ENCODE data around the gene TPD52L2. TPM values are rescaled to one million over a fixed set of nuclear protein-coding genes. Genes with fewer than 3 reads are reported as not detected.
"Not testable (repeated sequence)": the region's sequence is repeated elsewhere in the genome, so short reads cannot be mapped to it uniquely, and the experiment has no call there.

Gene TPD52L2
- total RNA-seq, 1 experiment from 2014 or later, result 192 TPM

GRCh38 chr20:63877755-63878470, 12.8 kb downstream of the TPD52L2 start:
- no TSS peak for BruUV-seq (replicated peaks)
- no peaks in the 10 kb centered on the region for H3K27me3 Mint-ChIP-seq (ENCODE audit: unreplicated experiment)
- no peak for TF ChIP-seq CTCF (IDR thresholded peaks at IDR 0.05; ENCODE audit: unreplicated experiment)
- CTCF ChIA-PET, result interaction anchor here (1.3 kb wide), 1 partner anchor 14 kb away, joined by 3 read pairs; no protein-coding TSS in a partner anchor
- intact Hi-C loops (cut with micrococcal nuclease; ENCODE audit: unreplicated experiment), result no loop called here
- peaks cover 86% of the 10 kb centered on the region for H3K36me3 Mint-ChIP-seq (ENCODE audit: insufficient read depth, unreplicated experiment)
- no peak overlapping the region for H3K4me3 Mint-ChIP-seq (ENCODE audit: low read depth, unreplicated experiment)
- peaks cover 6% of the 10 kb centered on the region for H3K4me1 Mint-ChIP-seq (ENCODE audit: low read depth, unreplicated experiment)
- no peak overlapping the region for H3K27ac Mint-ChIP-seq (ENCODE audit: unreplicated experiment)
- no peaks in the 10 kb centered on the region for H3K9me3 Mint-ChIP-seq (ENCODE audit: low read depth, unreplicated experiment)
- DNase-seq, result no peak

GRCh38 chr20:63878899-63879663, 14.0 kb downstream of the TPD52L2 start:
- intact Hi-C loops (cut with micrococcal nuclease; ENCODE audit: unreplicated experiment), result no loop called here
- Mint-ChIP-seq H3K27ac (ENCODE audit: unreplicated experiment) (no peak overlapping the region), H3K36me3 (ENCODE audit: insufficient read depth, unreplicated experiment) (peaks cover 86% of the 10 kb centered on the region), H3K4me1 (ENCODE audit: low read depth, unreplicated experiment) (no peaks in the 10 kb centered on the region), H3K4me3 (ENCODE audit: low read depth, unreplicated experiment) (no peak overlapping the region), H3K9me3 (ENCODE audit: low read depth, unreplicated experiment) (no peaks in the 10 kb centered on the region), H3K27me3 (ENCODE audit: unreplicated experiment) (no peaks in the 10 kb centered on the region)
- no TSS peak for BruUV-seq (replicated peaks)
- TF ChIP-seq CTCF (IDR thresholded peaks at IDR 0.05; ENCODE audit: unreplicated experiment), result no peak
- no peak for DNase-seq
- CTCF ChIA-PET, result interaction anchor here (1.3 kb wide), 1 partner anchor 15 kb away, joined by 3 read pairs; no protein-coding TSS in a partner anchor

- DNase-seq; H3K9me3 Mint-ChIP-seq (ENCODE audit: low read depth, unreplicated experiment); BruUV-seq (replicated peaks); CTCF ChIA-PET; H3K27ac Mint-ChIP-seq (ENCODE audit: unreplicated experiment); H3K4me1 Mint-ChIP-seq (ENCODE audit: low read depth, unreplicated experiment); H3K4me3 Mint-ChIP-seq (ENCODE audit: low read depth, unreplicated experiment); intact Hi-C loops (cut with micrococcal nuclease; ENCODE audit: unreplicated experiment); H3K27me3 Mint-ChIP-seq (ENCODE audit: unreplicated experiment): not testable (repeated sequence)
- peaks cover 85% of the 10 kb centered on the region for H3K36me3 Mint-ChIP-seq (ENCODE audit: insufficient read depth, unreplicated experiment)
These were observed 15.8 kb downstream of the TPD52L2 start for GRCh38 chr20:63880901-63881300.

GRCh38 chr20:63881451-63882226, 16.6 kb downstream of the TPD52L2 start:
- CTCF ChIA-PET, result no interaction called here
- intact Hi-C loops (cut with micrococcal nuclease; ENCODE audit: unreplicated experiment), result no loop called here
- Mint-ChIP-seq H3K27me3 (ENCODE audit: unreplicated experiment) (no peaks in the 10 kb centered on the region), H3K36me3 (ENCODE audit: insufficient read depth, unreplicated experiment) (peaks cover 85% of the 10 kb centered on the region), H3K4me1 (ENCODE audit: low read depth, unreplicated experiment) (no peaks in the 10 kb centered on the region), H3K9me3 (ENCODE audit: low read depth, unreplicated experiment) (no peaks in the 10 kb centered on the region), H3K4me3 (ENCODE audit: low read depth, unreplicated experiment) (no peak overlapping the region), H3K27ac (ENCODE audit: unreplicated experiment) (no peak overlapping the region)
- no peak for DNase-seq
- BruUV-seq (replicated peaks), result no TSS peak
- no peak for TF ChIP-seq CTCF (IDR thresholded peaks at IDR 0.05; ENCODE audit: unreplicated experiment)

Data from Calu3 (cell line).